Measurements from ENCODE around the gene OASL.

OASL gene

GRCh38 chr12:120977531-120978295 lies 61.3 kb downstream of the OASL start:
- TF ChIP-seq FOXP2 (optimal IDR thresholded peaks at IDR 0.05; ENCODE audit: borderline replicate concordance, extremely low read depth, extremely low read length, insufficient read depth) (no peak), POLR2AphosphoS5 (IDR thresholded peaks at IDR 0.05; ENCODE audit: low read depth, low read length) (no peak), SIN3A (IDR thresholded peaks at IDR 0.05; ENCODE audit: borderline replicate concordance, insufficient read depth, low read length) (no peak), REST (IDR thresholded peaks at IDR 0.05; ENCODE audit: insufficient read depth in 1 of 2, low read depth in 2 of 2, low read length in 2 of 2) (no peak), TAF1 (IDR thresholded peaks at IDR 0.05; ENCODE audit: borderline replicate concordance, insufficient read depth, low read length) (no peak)

- no peak for TF ChIP-seq SIN3A (IDR thresholded peaks at IDR 0.05; ENCODE audit: borderline replicate concordance, insufficient read depth, low read length)
- TF ChIP-seq TAF1 (IDR thresholded peaks at IDR 0.05; ENCODE audit: borderline replicate concordance, insufficient read depth, low read length) = no peak
- TF ChIP-seq FOXP2 (optimal IDR thresholded peaks at IDR 0.05; ENCODE audit: borderline replicate concordance, extremely low read depth, extremely low read length, insufficient read depth) = no peak
- TF ChIP-seq REST (IDR thresholded peaks at IDR 0.05; ENCODE audit: insufficient read depth in 1 of 2, low read depth in 2 of 2, low read length in 2 of 2) = no peak
- no peak for TF ChIP-seq POLR2AphosphoS5 (IDR thresholded peaks at IDR 0.05; ENCODE audit: low read depth, low read length)
Measured at GRCh38 chr12:120972870-120973543, 66.0 kb downstream of the OASL start.

- TF ChIP-seq TAF1 (IDR thresholded peaks at IDR 0.05; ENCODE audit: borderline replicate concordance, insufficient read depth, low read length) = no peak
- TF ChIP-seq REST (IDR thresholded peaks at IDR 0.05; ENCODE audit: insufficient read depth in 1 of 2, low read depth in 2 of 2, low read length in 2 of 2) = no peak
- no peak for TF ChIP-seq POLR2AphosphoS5 (IDR thresholded peaks at IDR 0.05; ENCODE audit: low read depth, low read length)
- no peak for TF ChIP-seq SIN3A (IDR thresholded peaks at IDR 0.05; ENCODE audit: borderline replicate concordance, insufficient read depth, low read length)
- no peak for TF ChIP-seq FOXP2 (optimal IDR thresholded peaks at IDR 0.05; ENCODE audit: borderline replicate concordance, extremely low read depth, extremely low read length, insufficient read depth)
Measured at GRCh38 chr12:120971299-120972180, 67.5 kb downstream of the OASL start.

GRCh38 chr12:120970310-120970709 lies 68.7 kb downstream of the OASL start:
- TF ChIP-seq POLR2AphosphoS5 (IDR thresholded peaks at IDR 0.05; ENCODE audit: low read depth, low read length) (no peak), SIN3A (IDR thresholded peaks at IDR 0.05; ENCODE audit: borderline replicate concordance, insufficient read depth, low read length) (no peak), FOXP2 (optimal IDR thresholded peaks at IDR 0.05; ENCODE audit: borderline replicate concordance, extremely low read depth, extremely low read length, insufficient read depth) (no peak), REST (IDR thresholded peaks at IDR 0.05; ENCODE audit: insufficient read depth in 1 of 2, low read depth in 2 of 2, low read length in 2 of 2) (no peak), TAF1 (IDR thresholded peaks at IDR 0.05; ENCODE audit: borderline replicate concordance, insufficient read depth, low read length) (no peak)

Data from PFSK-1 (cell line).